ENCODE data around the gene LIME1.
A peak's percentile ranks its signal among the peaks of the same experiment; 100 is the strongest.

Gene LIME1

GRCh38 chr20:63735859-63736718 lies at the start of gene LIME1:
Gene LIME1, plus strand, starts transcription at chr20:63736664. Its CDS starts 886 bp downstream, at chr20:63737550.
- DNase-seq: no peak

- DNase-seq: no peak
These were observed 48.9 kb upstream of the LIME1 start for GRCh38 chr20:63687419-63688178.

GRCh38 chr20:63688228-63689045 lies 48.0 kb upstream of the LIME1 start:
- DNase-seq: no peak

GRCh38 chr20:63689046-63690002 lies 47.1 kb upstream of the LIME1 start:
- DNase-seq: peak; percentile 31

- DNase-seq: peak; percentile 25
These were observed 46.2 kb upstream of the LIME1 start for GRCh38 chr20:63690003-63690897.

GRCh38 chr20:63690898-63691710 lies 45.4 kb upstream of the LIME1 start:
- peak; percentile 32 for DNase-seq

- peak; percentile 44 for DNase-seq
These were observed 44.6 kb upstream of the LIME1 start for GRCh38 chr20:63691711-63692435.

GRCh38 chr20:63692436-63693082 lies 43.9 kb upstream of the LIME1 start:
- DNase-seq: peak; percentile 37

GRCh38 chr20:63693083-63693732 lies 43.3 kb upstream of the LIME1 start:
- DNase-seq: no peak

- peak; percentile 39 for DNase-seq
These were observed 42.5 kb upstream of the LIME1 start for GRCh38 chr20:63693733-63694583.

- DNase-seq: peak; percentile 26
These were observed 41.7 kb upstream of the LIME1 start for GRCh38 chr20:63694584-63695423.

- DNase-seq: peak; percentile 39
These were observed 40.8 kb upstream of the LIME1 start for GRCh38 chr20:63695424-63696305.

GRCh38 chr20:63696306-63696627 lies 40.2 kb upstream of the LIME1 start:
- DNase-seq: no peak

- no peak for DNase-seq
These were observed 39.7 kb upstream of the LIME1 start, which contains the start of gene TNFRSF6B for GRCh38 chr20:63696628-63697356. Gene TNFRSF6B, plus strand, starts transcription at chr20:63696652. Its CDS starts 116 bp downstream, at chr20:63696768.
